ENCODE data around the gene AP2S1.

DNA sequence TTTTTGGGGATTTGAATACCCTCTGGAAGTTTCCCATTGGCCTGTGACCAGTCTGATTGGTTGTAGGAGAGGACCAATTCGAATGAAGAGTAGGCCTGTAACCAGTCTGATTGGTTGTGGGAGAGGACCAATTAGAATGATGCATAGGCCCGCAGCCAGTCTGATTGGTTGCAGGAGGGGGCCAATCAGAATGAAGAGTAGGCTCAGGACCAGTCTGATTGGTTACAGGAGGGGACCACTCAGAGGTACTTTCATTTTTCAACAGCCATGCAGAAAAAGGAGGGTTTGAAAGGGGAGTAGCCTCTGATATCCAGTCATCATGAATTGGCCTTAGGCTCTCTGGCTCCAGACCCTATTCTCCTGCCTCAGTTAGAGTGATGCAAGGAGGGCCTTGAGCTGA is 31.8 kb downstream of the AP2S1 start:
- TF ChIP-seq POLR2A (IDR thresholded peaks at IDR 0.05; ENCODE audit: extremely low read depth, insufficient read length) = no peak
- TF ChIP-seq, protein P1, sequence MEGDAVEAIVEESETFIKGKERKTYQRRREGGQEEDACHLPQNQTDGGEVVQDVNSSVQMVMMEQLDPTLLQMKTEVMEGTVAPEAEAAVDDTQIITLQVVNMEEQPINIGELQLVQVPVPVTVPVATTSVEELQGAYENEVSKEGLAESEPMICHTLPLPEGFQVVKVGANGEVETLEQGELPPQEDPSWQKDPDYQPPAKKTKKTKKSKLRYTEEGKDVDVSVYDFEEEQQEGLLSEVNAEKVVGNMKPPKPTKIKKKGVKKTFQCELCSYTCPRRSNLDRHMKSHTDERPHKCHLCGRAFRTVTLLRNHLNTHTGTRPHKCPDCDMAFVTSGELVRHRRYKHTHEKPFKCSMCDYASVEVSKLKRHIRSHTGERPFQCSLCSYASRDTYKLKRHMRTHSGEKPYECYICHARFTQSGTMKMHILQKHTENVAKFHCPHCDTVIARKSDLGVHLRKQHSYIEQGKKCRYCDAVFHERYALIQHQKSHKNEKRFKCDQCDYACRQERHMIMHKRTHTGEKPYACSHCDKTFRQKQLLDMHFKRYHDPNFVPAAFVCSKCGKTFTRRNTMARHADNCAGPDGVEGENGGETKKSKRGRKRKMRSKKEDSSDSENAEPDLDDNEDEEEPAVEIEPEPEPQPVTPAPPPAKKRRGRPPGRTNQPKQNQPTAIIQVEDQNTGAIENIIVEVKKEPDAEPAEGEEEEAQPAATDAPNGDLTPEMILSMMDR (IDR thresholded peaks at IDR 0.05; ENCODE audit: low read depth, low read length) = no peak

Data from NB4 (cell line).